GM12891 (cell line): ENCODE results near the gene IQSEC2.

Source experiments
- POLR2A ChIP-seq: IDR thresholded peaks from 2 replicates; pipeline ENCODE4 v1.6.1; 2011; ENCODE audit warnings: low read depth, low read length, control low read depth
- POLR2AphosphoS5 ChIP-seq: IDR thresholded peaks from 2 replicates; pipeline ENCODE4 v1.6.1; 2011; ENCODE audit warnings: low read depth, low read length, control low read depth

- TF ChIP-seq POLR2A: no peak
- TF ChIP-seq POLR2AphosphoS5: no peak
Measured at GRCh38 chrX:53250556-53250955, 30.8 kb downstream of the IQSEC2 start.
